Testis (tissue), 2 donors: Measurements from ENCODE around the gene ACTRT3.

Experiments used
- POLR2A ChIP-seq: fragments of 450-650 bp; IDR thresholded peaks from one replicate; pipeline ENCODE4 v1.6.1; 2017; ENCODE audit warnings: antibody characterized with exemption, mild to moderate bottlenecking, moderate library complexity
- TF ChIP-seq, protein P1 (sequence below), 3 experiments: fragments of 450-650 bp in 2 of 3; fragments of 200-600 bp in 1 of 3; sonication (generic) in 1 of 3; IDR thresholded peaks; one replicate each; pipeline ENCODE4 v1.5.1; 2016 to 2019; ENCODE audit warnings: antibody characterized with exemption in 3 of 3, mild to moderate bottlenecking in 2 of 3, moderate library complexity in 1 of 3

DNA sequence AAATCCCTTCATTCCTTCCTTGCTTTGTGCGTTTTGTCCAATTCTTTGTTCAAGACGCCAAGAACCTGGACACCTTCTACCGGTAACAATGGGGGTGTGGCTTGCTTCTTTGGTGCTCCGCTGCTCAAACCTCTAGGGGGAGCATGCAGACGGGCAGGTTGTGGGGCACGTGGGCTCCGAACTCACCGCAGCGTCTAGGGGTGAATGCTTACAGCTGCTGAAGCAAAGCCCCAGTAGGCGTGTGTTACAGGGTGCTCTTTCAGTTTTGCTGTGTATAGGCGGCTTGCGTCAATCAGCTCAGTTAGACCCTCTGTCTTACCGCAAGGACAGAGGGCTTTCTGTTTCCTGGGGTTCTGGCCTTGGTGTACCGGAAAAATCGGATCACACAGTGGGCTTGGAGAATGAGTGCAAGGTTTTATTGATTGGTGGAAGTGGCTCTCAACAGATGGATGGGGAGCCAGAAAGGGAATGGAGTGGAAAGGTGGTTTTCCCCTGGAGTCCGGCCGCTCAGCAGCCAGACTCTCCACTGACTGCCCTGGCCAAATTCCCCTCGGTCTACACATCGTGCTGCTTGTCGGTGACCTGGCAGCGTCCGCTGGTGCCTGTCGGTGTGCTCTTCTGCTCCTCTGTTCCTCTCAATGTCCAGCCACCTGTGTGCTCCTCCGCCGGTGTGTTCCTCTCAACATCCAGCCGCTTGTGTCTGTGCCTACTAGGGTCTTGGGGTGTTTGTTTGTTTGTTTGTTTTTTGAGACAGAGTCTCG is 44.6 kb upstream of the ACTRT3 start:
- no peak for TF ChIP-seq POLR2A
- TF ChIP-seq, protein P1, sequence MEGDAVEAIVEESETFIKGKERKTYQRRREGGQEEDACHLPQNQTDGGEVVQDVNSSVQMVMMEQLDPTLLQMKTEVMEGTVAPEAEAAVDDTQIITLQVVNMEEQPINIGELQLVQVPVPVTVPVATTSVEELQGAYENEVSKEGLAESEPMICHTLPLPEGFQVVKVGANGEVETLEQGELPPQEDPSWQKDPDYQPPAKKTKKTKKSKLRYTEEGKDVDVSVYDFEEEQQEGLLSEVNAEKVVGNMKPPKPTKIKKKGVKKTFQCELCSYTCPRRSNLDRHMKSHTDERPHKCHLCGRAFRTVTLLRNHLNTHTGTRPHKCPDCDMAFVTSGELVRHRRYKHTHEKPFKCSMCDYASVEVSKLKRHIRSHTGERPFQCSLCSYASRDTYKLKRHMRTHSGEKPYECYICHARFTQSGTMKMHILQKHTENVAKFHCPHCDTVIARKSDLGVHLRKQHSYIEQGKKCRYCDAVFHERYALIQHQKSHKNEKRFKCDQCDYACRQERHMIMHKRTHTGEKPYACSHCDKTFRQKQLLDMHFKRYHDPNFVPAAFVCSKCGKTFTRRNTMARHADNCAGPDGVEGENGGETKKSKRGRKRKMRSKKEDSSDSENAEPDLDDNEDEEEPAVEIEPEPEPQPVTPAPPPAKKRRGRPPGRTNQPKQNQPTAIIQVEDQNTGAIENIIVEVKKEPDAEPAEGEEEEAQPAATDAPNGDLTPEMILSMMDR (IDR thresholded peaks at IDR 0.05) = no peak
